ENCODE results near the gene EPC2. TPM values are rescaled to one million over a fixed set of nuclear protein-coding genes. Genes with fewer than 3 reads are reported as not detected.
"Not testable (repeated sequence)": the region's sequence is repeated elsewhere in the genome, so short reads cannot be mapped to it uniquely, and the experiment has no call there.

Gene EPC2
- polyA plus RNA-seq, 1 donor = 23.6 TPM

DNA sequence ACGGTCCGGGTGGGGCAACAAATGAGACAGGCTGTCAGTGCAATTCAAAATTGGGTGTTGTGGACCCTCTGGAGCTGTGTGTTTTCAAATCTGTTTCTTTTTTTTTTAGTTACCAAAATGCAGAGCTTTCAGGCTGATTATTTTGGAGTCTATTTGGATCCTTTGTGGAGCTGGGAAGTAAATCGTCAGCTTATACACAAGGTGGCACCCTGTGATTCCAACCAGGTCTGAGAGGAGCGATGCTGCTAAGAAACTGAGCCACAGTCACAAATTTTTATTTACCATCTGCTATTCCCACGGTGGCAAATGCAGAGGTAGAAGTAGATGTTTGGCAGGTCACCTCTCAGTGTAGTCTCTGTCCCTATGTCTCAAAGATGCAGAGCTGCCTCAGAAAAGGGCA lies 3.8 kb upstream of the EPC2 start:
- no peak for DNase-seq (ENCODE audit: low read depth)

DNA sequence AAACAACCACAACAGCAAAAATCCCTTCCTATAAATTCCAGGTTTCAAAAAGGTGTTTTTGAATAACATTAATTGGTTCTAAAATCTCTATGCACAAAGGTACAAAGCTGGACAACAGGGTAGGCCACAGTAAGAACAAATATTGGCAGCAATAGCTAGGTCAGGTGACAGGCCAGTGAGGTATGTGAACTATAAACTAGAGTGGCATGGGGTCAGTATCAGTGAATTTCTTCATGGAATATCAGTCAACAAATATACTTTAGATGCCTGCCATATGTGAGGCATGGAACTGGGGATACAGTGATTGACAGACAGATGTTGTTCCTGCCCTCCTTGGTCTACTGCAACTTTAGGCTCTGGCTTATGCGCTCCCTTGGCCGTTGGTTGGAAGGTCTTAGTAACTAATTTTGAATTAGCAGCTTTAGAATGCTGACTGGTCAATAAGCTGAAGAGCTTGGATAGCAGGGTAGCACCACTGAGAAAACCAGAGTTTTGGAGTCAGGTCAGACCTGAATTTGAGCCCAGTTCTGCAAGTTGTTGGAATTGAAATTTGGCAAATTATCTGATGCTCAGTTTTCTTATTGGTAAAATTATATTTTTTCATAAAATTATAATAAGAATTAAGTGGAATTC lies 2.3 kb upstream of the EPC2 start:
- DNase-seq (ENCODE audit: low read depth) = no peak

DNA sequence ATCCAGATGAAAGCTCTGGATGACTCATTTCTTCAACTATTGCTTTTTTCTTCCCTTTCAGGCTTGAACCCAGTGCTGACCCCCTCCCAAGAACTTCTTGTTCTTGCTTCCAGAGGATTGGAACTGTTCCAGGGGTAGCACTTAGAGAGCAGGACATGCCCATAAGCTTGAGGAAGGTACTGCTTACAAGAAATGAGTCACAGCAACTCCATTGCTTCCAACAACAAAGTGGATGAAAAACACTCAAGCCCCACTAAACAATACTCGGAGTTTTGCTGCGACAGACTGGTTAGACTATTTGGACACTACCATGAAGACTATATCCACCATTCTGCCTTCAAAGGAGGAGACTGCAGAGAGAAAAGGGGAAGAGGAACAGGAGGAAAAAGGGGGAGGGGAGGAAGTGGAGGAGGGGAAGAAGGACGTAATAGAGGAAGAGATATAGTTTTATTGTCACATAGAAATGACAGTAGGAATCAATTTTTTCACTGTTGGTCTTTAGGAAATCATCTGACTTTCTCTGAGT lies 1.6 kb upstream of the EPC2 start:
- no peak for DNase-seq (ENCODE audit: low read depth)

DNA sequence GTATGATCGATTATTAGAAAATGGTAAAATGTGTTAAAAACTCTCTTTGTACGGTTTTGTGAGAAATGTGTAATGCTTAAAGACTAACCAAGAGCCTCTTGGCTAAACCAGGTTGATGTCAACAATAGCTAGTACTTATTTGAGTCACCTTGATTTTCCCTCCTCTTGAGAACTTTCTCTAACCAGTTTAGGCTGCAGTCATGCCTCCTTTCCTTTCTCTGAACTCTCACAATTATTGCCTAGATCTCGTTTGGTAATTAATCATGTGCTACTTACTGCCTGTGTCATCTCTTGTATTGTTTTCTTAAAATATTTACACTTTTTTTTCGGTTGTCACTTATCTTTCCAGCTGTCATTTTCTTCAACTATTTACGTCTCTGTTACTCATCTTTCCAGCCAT lies 1.1 kb upstream of the EPC2 start:
- DNase-seq (ENCODE audit: low read depth) = no peak

DNA sequence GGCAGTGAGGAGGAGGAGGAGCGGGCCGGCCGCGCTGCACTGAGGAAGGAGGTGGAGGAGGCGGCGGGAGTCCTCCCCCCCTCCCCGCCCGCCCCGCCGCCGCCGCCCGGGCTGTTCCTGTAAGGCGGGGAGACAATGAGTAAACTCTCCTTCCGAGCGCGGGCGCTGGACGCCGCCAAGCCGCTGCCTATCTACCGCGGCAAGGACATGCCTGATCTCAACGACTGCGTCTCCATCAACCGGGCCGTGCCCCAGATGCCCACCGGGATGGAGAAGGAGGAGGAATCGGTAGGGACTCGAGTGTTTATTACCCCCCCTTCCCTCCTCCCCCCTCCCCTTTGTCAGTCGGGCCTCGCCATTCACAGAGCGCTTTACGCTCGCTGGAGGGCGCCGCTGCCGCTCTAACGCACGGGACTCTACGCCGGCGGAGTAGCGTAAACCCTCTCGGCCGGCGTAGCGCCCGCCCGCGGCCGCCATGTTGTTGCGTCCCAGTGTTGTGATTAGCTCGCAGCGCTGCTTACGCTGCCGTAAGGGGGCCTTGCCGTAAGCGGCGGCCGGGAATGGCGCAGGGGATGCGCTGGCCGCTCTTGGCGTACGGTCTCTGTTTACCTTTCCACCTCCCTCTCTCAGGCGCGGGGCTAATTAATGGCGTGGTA lies 460 bp downstream of the EPC2 start:
- DNase-seq (ENCODE audit: low read depth) = peak; percentile 94

DNA sequence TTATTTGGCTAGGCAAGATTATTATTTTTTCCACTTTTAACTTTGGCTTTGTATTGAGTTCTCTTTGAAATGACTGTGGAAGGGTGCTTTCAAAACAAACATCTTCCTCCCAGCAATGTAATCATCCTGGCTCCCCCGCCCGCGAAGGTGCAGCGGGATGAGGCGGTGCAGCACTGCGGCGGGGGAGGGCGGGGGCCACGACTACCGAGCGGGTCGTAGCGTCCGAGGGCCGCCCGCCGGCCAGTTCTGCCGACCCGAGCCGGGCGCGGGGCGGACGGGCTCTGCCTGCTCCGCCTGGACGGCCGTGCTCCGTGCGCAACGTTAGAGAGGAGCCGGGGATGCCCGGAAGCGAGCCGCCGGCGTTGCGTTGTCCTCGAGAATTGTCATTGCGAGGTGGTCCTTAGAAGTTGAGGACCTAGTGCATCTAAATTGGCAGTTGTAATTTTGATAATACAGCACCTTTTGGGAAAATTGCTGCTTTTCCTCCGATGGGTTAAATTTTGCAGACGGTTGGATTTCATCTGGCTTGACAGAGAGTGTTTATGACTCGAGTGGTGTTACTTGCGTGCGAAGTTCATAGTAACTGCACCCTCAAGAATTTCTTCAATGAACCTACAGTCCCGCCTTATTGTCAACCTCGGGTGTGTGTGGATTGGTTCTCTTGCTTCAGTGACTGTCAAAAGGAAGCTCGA lies 1.1 kb downstream of the EPC2 start:
- peak; percentile 50 for DNase-seq (ENCODE audit: low read depth)

DNA sequence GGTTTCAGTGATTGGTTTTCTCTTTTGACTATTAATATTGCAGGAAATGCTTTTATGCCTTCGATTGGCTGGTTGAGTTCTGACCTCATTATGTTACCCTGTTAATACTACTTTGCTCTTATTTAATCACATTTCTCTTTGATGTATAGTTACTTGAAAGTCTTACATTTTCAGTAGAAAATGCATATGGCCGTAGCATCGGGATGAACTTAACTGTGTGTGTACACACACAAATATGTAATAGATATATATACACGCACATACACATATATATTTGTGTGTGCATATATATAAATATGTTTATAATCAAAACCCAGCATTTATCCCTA lies 1.6 kb downstream of the EPC2 start:
- DNase-seq (ENCODE audit: low read depth) = no peak

DNA sequence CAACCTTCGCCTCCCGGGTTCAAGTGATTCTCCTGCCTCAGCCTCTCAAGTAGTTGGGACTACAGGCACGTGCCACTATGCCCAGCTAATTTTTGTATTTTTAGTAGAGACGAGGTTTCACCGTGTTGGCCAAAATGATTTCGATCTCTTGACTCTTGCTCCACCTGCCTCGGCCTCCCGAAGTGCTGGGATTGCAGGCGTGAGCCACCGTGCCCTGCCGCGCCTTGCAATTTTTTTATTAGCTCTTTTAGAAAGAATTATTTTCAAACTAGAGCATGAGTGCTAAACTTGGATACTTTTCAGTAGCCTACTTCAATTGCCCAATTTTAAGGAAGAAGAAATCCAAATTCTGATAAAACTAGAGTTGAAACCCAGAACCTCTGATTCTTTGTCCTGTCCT lies 3.2 kb downstream of the EPC2 start:
- not testable (repeated sequence) for DNase-seq (ENCODE audit: low read depth)

DNA sequence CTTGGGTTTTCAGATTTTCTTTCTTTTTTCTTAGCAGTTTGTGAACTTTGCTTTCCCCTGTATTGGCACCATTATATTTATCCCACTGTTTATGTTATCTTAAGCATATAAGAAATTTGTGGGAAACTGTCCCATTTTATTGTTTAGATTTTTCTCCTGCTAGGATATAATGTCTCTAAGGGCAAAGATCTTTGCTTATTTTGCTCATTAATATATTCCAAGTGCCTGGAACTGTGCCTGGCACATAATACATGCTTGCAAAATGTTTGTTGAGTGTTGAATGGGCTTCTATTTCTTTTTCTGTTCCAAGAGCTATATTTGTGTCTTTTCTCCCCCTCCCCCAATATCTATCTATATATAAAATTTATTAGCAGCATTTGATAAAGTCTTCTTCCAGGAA lies 5.4 kb downstream of the EPC2 start:
- no peak for DNase-seq (ENCODE audit: low read depth)

DNA sequence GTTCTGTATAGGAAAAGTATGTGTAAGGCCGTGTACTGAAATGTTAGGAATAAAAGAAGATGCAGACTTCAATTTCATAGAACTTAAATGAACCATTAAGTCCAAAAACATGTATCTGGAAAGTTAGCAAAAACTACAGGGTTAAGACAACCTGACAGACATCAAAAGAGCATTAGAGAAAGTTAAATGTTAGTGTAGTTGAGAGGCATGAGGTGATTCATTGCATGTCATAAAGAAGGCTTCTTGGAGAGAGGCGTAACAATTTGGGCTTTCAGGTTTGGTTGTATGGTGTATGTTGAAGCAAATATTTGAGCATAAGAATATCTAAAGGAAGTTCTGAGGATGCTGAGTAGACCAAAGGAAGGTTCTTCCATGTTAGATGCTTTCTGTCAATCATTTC lies 6.3 kb downstream of the EPC2 start:
- DNase-seq (ENCODE audit: low read depth) = no peak

DNA sequence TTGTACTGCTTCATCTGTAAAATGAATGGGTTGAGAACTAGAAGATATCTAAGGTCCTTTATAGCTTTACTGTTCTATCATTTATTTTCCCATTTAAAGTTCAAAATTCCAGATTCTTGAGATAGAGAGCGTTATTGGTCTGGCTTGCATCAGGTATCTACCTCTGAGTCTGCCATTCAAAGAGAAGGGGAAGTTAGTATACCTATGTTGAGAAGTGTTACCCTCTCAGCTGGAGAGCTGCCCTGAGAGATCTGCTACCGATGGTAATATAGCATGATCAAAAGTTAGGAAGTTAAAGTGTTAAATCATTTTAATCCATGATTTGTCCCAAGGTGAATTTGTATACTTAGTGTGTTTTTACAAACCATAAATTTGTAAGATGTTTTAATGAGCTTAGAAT lies 7.4 kb downstream of the EPC2 start:
- DNase-seq (ENCODE audit: low read depth) = no peak

DNA sequence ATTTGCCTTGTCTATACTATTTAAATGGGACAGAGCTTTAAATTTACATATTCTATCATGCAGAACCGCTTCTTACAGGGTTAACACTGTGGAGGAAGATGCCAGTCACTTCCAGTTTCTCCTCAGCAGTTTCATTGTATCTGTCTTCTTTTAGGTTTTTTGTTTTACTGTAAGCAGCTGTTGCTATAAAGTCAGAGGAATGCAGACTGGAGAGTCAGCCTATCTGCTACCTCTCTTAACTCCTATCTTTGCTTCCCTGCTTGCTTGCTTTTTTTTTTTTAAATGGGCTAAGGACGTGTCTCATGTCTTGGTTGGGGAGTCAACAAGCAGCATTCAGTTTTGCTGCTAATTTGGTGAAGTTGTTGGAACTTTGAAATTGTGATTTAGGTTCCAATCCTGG lies 8.9 kb downstream of the EPC2 start:
- DNase-seq (ENCODE audit: low read depth) = no peak

DNA sequence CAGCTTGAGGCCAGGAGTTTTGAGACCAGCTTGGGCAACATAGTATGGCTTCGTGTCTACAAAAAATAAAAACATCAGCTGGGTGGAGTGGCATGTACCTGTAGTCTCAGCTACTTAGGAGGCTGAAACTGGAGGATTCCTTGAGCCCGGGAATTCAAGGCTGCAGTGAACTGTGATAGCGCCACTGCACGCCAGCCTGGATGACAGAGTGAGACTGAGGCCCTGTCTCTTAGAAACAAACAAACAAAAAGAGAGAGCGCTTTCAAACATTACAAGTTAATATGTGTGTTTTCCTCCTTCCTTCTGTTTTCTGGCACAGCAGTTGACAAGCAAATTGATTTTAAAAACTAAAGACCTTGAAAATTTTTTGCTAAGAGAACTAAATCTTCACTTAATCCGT lies 9.9 kb downstream of the EPC2 start:
- DNase-seq (ENCODE audit: low read depth) = no peak

DNA sequence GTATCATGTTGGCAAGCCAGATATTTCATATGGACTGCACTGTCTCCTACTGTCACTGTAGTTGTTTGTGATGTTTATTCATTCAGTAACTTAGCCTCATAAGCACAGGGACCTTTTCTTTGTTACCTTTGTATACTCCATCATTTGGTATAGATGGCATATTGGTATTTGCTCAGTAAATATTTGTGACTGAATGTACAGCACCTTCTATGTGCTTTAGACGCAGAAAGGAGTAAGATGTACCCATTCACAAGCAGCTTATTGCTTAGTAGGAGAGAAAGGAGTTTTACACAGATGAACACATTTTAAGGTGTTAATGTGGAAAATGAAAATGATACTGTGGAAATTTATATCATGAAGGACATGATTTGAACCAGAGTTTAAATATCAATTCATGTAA lies 12.0 kb downstream of the EPC2 start:
- DNase-seq (ENCODE audit: low read depth) = no peak

DNA sequence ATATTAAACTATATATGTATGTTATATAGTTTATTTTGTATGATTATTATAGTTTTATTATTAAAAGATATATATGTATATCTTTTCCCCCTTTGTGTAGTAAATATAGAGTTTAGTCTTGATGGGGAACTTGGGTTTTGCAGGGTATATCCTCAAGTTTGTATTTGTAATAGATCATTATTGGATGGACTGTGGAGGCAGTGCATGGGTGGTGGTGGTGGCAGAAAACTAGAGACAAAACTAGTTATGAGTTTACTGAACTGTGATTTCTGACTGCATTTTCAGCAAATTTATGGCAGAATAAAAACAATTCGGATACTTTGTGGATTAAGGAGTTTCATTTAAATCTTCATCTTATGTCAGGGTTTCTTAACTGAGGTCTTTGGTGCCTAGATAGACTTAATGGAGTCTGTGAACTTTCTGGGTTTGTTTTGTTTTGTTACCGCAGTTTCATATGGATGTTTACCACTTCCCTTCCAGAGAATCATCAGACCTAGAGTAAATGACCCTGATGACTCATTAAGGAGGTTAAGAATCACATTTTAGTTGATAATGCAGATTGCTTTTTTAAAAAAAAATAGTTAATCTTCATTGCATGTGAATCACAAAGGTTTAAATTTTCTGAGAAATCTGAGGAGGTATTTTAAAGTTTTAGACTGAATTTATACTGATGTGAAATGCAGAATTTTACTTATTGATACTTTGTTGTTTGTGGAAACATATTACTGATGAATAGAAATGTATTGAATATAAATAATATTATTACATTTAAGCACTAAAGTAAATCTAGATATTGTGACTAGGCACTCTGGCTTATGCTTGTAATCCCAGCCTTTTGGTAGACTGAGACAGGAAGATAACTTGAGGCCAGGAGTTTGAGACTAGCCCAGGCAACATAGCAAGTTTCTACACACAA lies 14.5 kb downstream of the EPC2 start:
- no peak for DNase-seq (ENCODE audit: low read depth)

DNA sequence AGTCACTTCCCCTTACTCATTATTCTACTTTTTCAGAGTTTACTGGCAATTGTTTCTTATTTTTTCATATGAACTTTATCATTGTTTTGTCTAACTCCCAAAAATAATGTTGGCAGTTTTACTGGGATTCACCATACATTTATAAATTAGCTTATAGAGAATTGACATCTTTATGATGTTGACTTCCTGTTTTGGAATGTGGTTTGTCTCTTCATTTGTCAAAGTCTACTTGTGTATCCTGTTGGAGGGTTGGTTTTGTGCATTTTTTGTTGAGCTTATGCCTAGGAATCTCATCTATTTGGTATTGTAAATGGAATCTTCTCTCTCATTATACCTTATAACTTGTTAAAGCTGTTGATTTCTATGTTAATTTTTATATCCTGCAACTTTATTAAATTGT lies 16.4 kb downstream of the EPC2 start:
- DNase-seq (ENCODE audit: low read depth) = no peak

DNA sequence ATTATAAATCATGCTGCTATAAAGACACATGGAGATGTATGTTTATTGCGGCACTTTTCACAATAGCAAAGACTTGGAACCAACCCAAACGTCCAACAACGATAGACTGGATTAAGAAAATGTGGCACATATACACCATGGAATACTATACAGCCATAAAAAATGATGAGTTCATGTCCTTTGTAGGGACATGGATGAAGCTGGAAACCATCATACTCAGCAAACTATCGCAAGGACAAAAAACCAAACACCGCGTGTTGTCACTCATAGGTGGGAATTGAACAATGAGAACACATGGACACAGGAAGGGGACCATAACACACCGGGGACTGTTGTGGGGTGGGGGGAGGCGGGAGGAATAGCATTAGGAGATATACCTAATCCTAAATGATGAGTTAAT lies 17.8 kb downstream of the EPC2 start:
- DNase-seq (ENCODE audit: low read depth) = not testable (repeated sequence)

DNA sequence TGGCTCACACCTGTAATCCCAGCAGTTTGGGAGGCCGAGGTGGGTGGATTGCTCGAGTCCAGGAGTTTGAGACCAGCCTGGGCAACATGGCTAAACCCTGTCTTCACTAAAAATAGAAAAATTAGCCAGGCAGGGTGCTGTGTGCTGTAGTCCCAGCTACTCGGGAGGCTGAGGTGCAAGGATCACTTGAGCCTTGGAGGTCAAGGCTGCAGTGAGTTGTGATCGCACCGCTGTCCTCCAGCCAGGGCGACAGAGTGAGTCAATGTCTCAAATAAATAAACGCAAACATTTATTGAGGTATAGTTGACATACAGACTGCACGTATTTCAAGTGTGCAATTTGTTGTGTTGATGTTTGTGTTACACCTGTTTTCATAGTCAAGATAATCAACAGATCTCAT lies 19.7 kb downstream of the EPC2 start:
- DNase-seq (ENCODE audit: low read depth) = no peak

DNA sequence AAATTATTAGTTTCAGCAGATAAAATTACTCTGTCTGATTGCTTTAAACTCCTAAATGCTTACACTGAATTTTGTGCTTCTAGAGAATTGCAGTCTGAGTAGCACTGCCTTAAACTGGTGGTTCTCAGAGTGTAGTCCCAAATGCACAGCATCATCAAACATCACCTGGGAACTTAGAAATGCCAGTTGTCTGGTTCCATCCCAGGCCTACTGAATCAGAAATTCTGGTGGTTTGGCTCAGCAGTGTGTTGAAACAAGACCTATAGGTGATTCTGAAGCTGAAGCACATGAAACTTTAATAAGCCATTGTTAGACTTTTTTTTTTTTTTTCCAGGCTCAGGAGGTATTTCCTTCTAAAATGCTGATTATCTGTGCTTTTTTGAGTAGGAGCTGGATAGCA lies 22.0 kb downstream of the EPC2 start:
- DNase-seq (ENCODE audit: low read depth) = no peak

DNA sequence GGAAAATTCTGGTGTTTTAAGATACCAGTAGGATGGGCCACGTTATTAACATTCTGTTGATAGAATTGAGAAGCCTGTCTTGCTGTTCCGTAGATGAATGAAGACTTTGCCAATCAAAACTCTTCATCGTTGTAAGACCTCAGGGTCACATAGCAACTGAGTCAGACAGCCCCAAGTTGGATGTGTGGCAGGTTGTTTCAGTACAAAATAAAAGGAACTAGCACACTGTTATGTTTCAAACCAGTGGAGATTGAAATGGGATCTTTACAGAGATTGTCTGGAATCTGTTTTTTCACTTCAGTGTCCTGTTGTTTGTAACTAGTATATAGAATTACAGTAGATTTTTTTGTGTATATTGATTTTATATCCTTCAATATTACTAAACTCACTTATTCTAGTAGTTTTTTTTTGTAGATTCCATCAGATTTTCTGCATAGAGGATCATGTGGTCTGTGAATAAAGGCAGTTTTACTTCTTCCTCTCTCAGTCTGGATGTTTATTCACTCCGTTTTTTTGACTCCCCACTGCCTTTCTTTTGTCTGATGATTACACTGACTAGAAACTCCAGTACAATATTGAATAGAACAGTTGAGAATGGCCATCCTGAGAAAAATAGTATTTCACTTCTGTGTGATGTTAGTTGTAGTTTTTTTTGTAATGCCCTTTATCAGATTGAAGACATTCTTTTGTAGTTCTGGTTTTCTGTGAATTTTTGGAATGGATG lies 22.7 kb downstream of the EPC2 start:
- no peak for DNase-seq (ENCODE audit: low read depth)

DNA sequence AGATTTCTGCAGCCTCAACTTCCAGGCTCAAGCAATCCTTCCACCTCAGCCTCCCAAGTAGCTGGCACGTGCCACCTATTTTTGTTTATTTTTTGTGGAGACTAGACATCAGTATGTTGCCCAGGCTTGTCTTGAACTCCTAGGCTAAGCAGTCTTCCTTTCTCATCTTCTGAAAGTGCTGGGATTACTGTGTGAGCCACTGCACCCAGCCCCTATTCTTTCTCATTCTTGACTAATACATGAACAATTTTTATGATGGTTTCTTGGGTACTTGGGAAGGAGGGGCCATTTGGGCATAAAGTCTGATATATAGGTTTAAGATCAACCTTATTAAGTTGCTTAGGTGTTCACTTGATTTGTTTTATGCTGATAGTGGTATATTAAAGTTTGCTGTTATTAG lies 26.2 kb downstream of the EPC2 start:
- no peak for DNase-seq (ENCODE audit: low read depth)

Measured in forelimb muscle (tissue), 1 donor.